H1 (cell line): Measurements from ENCODE around the gene NEDD1.

Source experiments
- JUN ChIP-seq: IDR thresholded peaks from 2 replicates; pipeline ENCODE4 v1.6.1; 2011; ENCODE audit warnings: low read depth, mild to moderate bottlenecking, improper control_type of control experiment, low read length
- KDM5A ChIP-seq: fragments of 200-600 bp; IDR thresholded peaks from 2 replicates; pipeline ENCODE4 v1.7.1; 2012; ENCODE audit warnings: mild to moderate bottlenecking, low read length, inconsistent platforms, mixed read lengths
- POLR2A ChIP-seq, 2 experiments: IDR thresholded peaks; 1 replicate in 1 of 2; 2 replicates in 1 of 2; pipeline ENCODE4 v1.6.1; 2011; ENCODE audit warnings: low read depth in 2 of 2, low read length in 2 of 2, mild to moderate bottlenecking in 2 of 2; ENCODE audit errors: control extremely low read depth in 1 of 2
- TF ChIP-seq, protein P1 (sequence below), 3 experiments: IDR thresholded peaks; 1 replicate in 2 of 3; 2 replicates in 1 of 3; pipeline versions ENCODE4 v1.5.1 to v1.6.1; 2011; ENCODE audit warnings: low read length in 3 of 3, mild to moderate bottlenecking in 3 of 3, inconsistent platforms in 2 of 3, low read depth in 1 of 3, moderate library complexity in 1 of 3; ENCODE audit not compliant: insufficient read depth in 1 of 3; ENCODE audit errors: control extremely low read depth in 1 of 3

DNA sequence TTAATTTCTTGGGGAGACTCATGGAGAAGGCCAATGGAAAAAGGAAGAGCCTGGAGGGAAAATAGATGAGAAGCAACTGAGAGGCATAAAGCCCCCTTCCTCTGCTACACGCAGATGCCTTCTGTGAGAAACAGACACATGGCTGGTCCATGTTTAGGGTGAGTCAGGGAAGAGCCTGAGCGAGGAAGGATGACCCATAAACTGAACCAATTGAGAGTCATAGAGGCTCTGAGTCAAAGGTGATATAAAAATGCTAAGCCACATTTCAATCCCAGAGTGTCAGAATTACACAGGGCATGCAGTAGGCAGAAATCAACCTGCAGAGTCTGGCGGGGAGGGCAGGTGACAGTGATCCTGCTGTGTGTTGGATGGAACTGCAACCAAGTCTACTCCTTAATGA, 30.1 kb upstream of the NEDD1 start:
- TF ChIP-seq, protein P1, sequence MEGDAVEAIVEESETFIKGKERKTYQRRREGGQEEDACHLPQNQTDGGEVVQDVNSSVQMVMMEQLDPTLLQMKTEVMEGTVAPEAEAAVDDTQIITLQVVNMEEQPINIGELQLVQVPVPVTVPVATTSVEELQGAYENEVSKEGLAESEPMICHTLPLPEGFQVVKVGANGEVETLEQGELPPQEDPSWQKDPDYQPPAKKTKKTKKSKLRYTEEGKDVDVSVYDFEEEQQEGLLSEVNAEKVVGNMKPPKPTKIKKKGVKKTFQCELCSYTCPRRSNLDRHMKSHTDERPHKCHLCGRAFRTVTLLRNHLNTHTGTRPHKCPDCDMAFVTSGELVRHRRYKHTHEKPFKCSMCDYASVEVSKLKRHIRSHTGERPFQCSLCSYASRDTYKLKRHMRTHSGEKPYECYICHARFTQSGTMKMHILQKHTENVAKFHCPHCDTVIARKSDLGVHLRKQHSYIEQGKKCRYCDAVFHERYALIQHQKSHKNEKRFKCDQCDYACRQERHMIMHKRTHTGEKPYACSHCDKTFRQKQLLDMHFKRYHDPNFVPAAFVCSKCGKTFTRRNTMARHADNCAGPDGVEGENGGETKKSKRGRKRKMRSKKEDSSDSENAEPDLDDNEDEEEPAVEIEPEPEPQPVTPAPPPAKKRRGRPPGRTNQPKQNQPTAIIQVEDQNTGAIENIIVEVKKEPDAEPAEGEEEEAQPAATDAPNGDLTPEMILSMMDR (IDR thresholded peaks at IDR 0.05; ENCODE audit: control extremely low read depth in 1 of 3, insufficient read depth in 1 of 3, low read depth in 1 of 3, low read length in 3 of 3) = no peak
- no peak for TF ChIP-seq JUN
- TF ChIP-seq POLR2A (IDR thresholded peaks at IDR 0.05; ENCODE audit: control extremely low read depth in 1 of 2, low read depth in 2 of 2, low read length in 2 of 2) = no peak
- no peak for TF ChIP-seq KDM5A
